Activated T-cell treated with anti-CD3 and anti-CD28 coated beads for 24 hours (primary cell): ENCODE data around the gene HFM1.

Experiments used
- DNase-seq: peaks from one replicate; pipeline ENCODE4 v3.0.0-alpha.2; 2020; ENCODE audit warnings: low read depth

Gene HFM1

GRCh38 chr1:91234181-91234580 is 170.5 kb downstream of the HFM1 start:
- no peak for DNase-seq

GRCh38 chr1:91226741-91227140 is 177.9 kb downstream of the HFM1 start:
- DNase-seq: no peak

- no peak for DNase-seq
Observed at GRCh38 chr1:91224878-91225277, 179.8 kb downstream of the HFM1 start.

- DNase-seq: no peak
Observed at GRCh38 chr1:91221017-91221416, 183.6 kb downstream of the HFM1 start.

- no peak for DNase-seq
Observed at GRCh38 chr1:91217911-91218310, 186.7 kb downstream of the HFM1 start.
